Neural cell (in vitro differentiated cells): ENCODE measurements around the gene MAD1L1. TPM values are rescaled to one million over a fixed set of nuclear protein-coding genes. Genes with fewer than 3 reads are reported as not detected.

Source experiments
- H2AFZ ChIP-seq: fragments of 200-600, 300-800 bp; sonication (generic), shearing (Covaris generic); 2 replicates; pipeline ENCODE4 v1.6.0; 2014; ENCODE audit warnings: low read depth, mild to moderate bottlenecking, antibody characterized with exemption, low read length, moderate library complexity
- H3F3A ChIP-seq: fragments of 200-600 bp; shearing (Covaris generic); 2 replicates; pipeline ENCODE4 v1.6.1; 2016; ENCODE audit warnings: mild to moderate bottlenecking, moderate library complexity, mixed read lengths, antibody characterized with exemption, low read length; ENCODE audit not compliant: insufficient read depth, poor library complexity, severe bottlenecking
- H3K27ac ChIP-seq: fragments of 200-600, 300-800 bp; sonication (generic), shearing (Covaris generic); 2 replicates; pipeline ENCODE4 v1.5.1; 2014; ENCODE audit warnings: mild to moderate bottlenecking, low read length, moderate library complexity
- H3K27me3 ChIP-seq: fragments of 300-800, 200-600 bp; sonication (generic), shearing (Covaris generic); 2 replicates; pipeline ENCODE4 v1.6.0; 2014; ENCODE audit warnings: mild to moderate bottlenecking, low read depth, low read length, moderate library complexity; ENCODE audit not compliant: insufficient read depth
- H3K36me3 ChIP-seq: fragments of 300-800, 200-600 bp; sonication (generic), shearing (Covaris generic); 2 replicates; pipeline ENCODE4 v1.5.1; 2014; ENCODE audit warnings: mild to moderate bottlenecking, antibody characterized with exemption, low read length, moderate library complexity; ENCODE audit not compliant: insufficient read depth
- H3K4me2 ChIP-seq: fragments of 300-800, 200-600 bp; sonication (generic), shearing (Covaris generic); 2 replicates; pipeline ENCODE4 v1.6.0; 2014; ENCODE audit warnings: mild to moderate bottlenecking, low read length
- H3K4me3 ChIP-seq: fragments of 300-800, 200-600 bp; sonication (generic), shearing (Covaris generic); 2 replicates; pipeline ENCODE4 v1.5.1; 2014; ENCODE audit warnings: mild to moderate bottlenecking, low read length, moderate library complexity
- H3K79me2 ChIP-seq: fragments of 200-600 bp; shearing (Covaris generic); replicated peaks from 2 replicates; pipeline ENCODE4 v1.6.0; 2014; ENCODE audit warnings: mild to moderate bottlenecking, low read length, moderate library complexity; ENCODE audit not compliant: insufficient read depth
- H3K9ac ChIP-seq: fragments of 300-800, 200-600 bp; sonication (generic), shearing (Covaris generic); 2 replicates; pipeline ENCODE4 v1.6.1; 2016; ENCODE audit warnings: mild to moderate bottlenecking, low read length, mixed read lengths
- H3K9me2 ChIP-seq: fragments of 200-600 bp; shearing (Covaris generic); 2 replicates; pipeline ENCODE4 v1.6.1; 2016; ENCODE audit warnings: mild to moderate bottlenecking, low read length, mixed read lengths; ENCODE audit not compliant: insufficient read depth
- H3K9me3 ChIP-seq: fragments of 200-600, 300-800 bp; sonication (generic), shearing (Covaris generic); 2 replicates; pipeline ENCODE4 v1.6.1; 2016; ENCODE audit warnings: mild to moderate bottlenecking, mixed run types, low read length, moderate library complexity, mixed read lengths
- H4K20me1 ChIP-seq: fragments of 200-600 bp; shearing (Covaris generic); 2 replicates; pipeline ENCODE4 v1.6.1; 2016; ENCODE audit warnings: mild to moderate bottlenecking, mixed run types; ENCODE audit not compliant: insufficient read depth
- CTCF ChIP-seq: fragments of 450-650 bp; IDR thresholded peaks from 2 replicates; pipeline ENCODE4 v1.5.1; 2014; ENCODE audit warnings: antibody characterized with exemption, mild to moderate bottlenecking, moderate library complexity; ENCODE audit not compliant: poor library complexity, severe bottlenecking
- EP300 ChIP-seq: fragments of 450-650 bp; conservative IDR thresholded peaks from 2 replicates; pipeline ENCODE4 v1.6.1; 2014; ENCODE audit warnings: antibody characterized with exemption, mild to moderate bottlenecking, moderate library complexity; ENCODE audit not compliant: poor library complexity, severe bottlenecking
- EZH2 ChIP-seq: fragments of 200-600, 300-800 bp; shearing (Covaris generic), sonication (generic); IDR thresholded peaks from 2 replicates; pipeline ENCODE4 v1.6.1; 2014; ENCODE audit warnings: antibody characterized with exemption, low read length, borderline replicate concordance, mild to moderate bottlenecking; ENCODE audit not compliant: insufficient read depth, poor library complexity, severe bottlenecking
- MXI1 ChIP-seq: fragments of 450-650 bp; conservative IDR thresholded peaks from 2 replicates; pipeline ENCODE4 v1.6.1; 2014; ENCODE audit warnings: antibody characterized with exemption, mild to moderate bottlenecking; ENCODE audit not compliant: poor library complexity, severe bottlenecking
- POLR2AphosphoS5 ChIP-seq: IDR thresholded peaks from 2 replicates; pipeline ENCODE4 v1.6.1; 2012
- RAD21 ChIP-seq: fragments of 450-650 bp; conservative IDR thresholded peaks from 2 replicates; pipeline ENCODE4 v1.6.1; 2014; ENCODE audit warnings: antibody characterized with exemption, mild to moderate bottlenecking, moderate library complexity
- REST ChIP-seq: IDR thresholded peaks from 2 replicates; pipeline ENCODE4 v1.6.1; 2012; ENCODE audit warnings: borderline replicate concordance
- SMC3 ChIP-seq: fragments of 450-650 bp; conservative IDR thresholded peaks from 2 replicates; pipeline ENCODE4 v1.6.1; 2014; ENCODE audit warnings: antibody characterized with exemption, mild to moderate bottlenecking, moderate library complexity; ENCODE audit not compliant: poor library complexity
- TAF1 ChIP-seq: IDR thresholded peaks from 2 replicates; pipeline ENCODE4 v1.6.1; 2012; ENCODE audit warnings: low read depth
- polyA plus RNA-seq: library from polyadenylated mRNA; depleted of rRNA; stranded (reverse); fragments of >200 nt; gene quantifications from 2 replicates; pipeline ENCODE4 v1.2.3, GENCODE V29; 2014

MAD1L1 gene
- polyA plus RNA-seq, 1 donor from 2014 or later: 31.4 TPM

GRCh38 chr7:2072042-2072441 lies 160.7 kb downstream of the MAD1L1 start:
- H2AFZ ChIP-seq: no peak overlapping the region
- H3K27me3 ChIP-seq: no peaks in the 10 kb centered on the region
- H3K9me2 ChIP-seq: no peaks in the 10 kb centered on the region
- H3K4me3 ChIP-seq: no peak overlapping the region
- H3F3A ChIP-seq: no peaks in the 10 kb centered on the region
- no peaks in the 10 kb centered on the region for H4K20me1 ChIP-seq
- no peaks in the 10 kb centered on the region for H3K9me3 ChIP-seq
- TF ChIP-seq MXI1: no peak
- TF ChIP-seq SMC3: no peak
- TF ChIP-seq RAD21: no peak
- TF ChIP-seq EZH2: no peak
- TF ChIP-seq REST: no peak
- no peak for TF ChIP-seq CTCF
- TF ChIP-seq POLR2AphosphoS5: no peak
- no peak for TF ChIP-seq EP300
- no peak for TF ChIP-seq TAF1
- no peak overlapping the region for H3K27ac ChIP-seq
- no peak overlapping the region for H3K9ac ChIP-seq
- H3K36me3 ChIP-seq: no peaks in the 10 kb centered on the region
- no peaks in the 10 kb centered on the region for H3K79me2 ChIP-seq
- no peak overlapping the region for H3K4me2 ChIP-seq

- Histone ChIP-seq H3K4me3 (no peak overlapping the region), H3K36me3 (no peaks in the 10 kb centered on the region), H3K4me2 (no peak overlapping the region), H3K27ac (no peak overlapping the region), H4K20me1 (no peaks in the 10 kb centered on the region), H3F3A (no peaks in the 10 kb centered on the region), H3K27me3 (no peaks in the 10 kb centered on the region), H2AFZ (no peak overlapping the region), H3K9me3 (no peaks in the 10 kb centered on the region), H3K9ac (no peak overlapping the region), H3K9me2 (no peaks in the 10 kb centered on the region), H3K79me2 (no peaks in the 10 kb centered on the region)
- TF ChIP-seq EP300 (no peak), EZH2 (no peak), SMC3 (no peak), RAD21 (no peak), POLR2AphosphoS5 (no peak), REST (no peak), MXI1 (no peak), CTCF (no peak), TAF1 (no peak)
Measured at GRCh38 chr7:2071133-2071832, 161.5 kb downstream of the MAD1L1 start.
